ENCODE measurements around the gene AGPS.

The AGPS gene

DNA sequence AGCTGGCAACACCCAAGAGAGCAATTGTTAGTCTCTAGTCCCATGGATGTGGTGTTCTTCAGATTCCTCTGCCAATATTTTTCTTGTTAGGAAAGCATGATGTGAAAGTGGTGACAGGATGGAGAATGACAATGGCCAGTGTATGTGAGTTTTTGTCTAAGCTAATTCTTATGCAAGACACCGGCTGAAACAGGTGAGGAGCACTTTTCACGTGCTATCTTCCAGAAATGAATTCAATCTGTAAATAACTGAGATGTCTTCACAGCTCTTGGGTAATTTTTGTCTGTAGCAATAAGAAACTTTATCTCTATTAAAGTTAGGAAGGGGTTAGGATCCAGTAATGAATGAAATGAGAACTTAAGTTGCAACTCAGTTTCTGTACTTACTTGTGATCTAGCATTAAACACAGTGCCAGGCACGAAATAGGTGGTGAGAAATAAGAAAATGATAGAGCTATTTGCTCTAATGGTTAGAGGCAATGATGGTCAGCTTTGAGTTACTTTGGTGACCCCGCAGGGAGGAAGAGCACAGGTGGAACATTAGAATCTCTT lies 676 bp upstream of the AGPS start:
- DNase-seq (ENCODE audit: low read depth), result no peak
- peak overlapping the region; percentile 68 for H3K4me3 ChIP-seq (ENCODE audit: low read length)
- no peak for TF ChIP-seq CTCF (conservative IDR thresholded peaks at IDR 0.05; ENCODE audit: low read depth, low read length)

DNA sequence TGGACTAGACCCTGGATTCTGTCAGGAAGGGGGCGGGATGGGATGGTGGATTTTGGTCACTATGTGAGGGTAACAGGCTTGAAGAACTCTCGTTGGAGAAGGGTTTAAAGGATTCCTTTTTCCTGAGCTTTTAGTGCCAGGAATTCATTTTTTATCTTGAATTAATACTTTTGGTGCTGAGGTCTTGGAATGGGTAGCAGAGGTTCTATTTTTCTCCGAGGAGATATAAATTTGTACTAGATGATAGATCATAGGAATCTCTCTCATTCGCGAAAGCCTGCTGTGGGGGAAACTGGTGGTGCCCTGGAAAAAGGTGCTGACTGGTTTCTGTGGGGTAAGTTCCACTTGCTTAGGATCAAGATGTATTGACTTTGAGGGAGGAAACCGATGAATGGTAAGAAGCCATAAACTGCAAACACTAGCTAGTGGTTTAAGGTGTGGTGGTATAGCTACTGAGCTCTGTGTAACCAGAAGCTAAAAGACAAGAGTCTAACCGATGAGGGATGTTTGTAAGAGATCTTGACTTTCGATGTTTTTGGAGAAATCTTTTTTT lies 706 bp downstream of the AGPS start:
- TF ChIP-seq CTCF (conservative IDR thresholded peaks at IDR 0.05; ENCODE audit: low read depth, low read length), result no peak
- H3K4me3 ChIP-seq (ENCODE audit: low read length), result peak overlapping the region; percentile 68
- DNase-seq (ENCODE audit: low read depth), result no peak

- H3K4me3 ChIP-seq (ENCODE audit: low read length), result peak overlapping the region; percentile 68
- TF ChIP-seq CTCF (conservative IDR thresholded peaks at IDR 0.05; ENCODE audit: low read depth, low read length), result no peak
- DNase-seq (ENCODE audit: low read depth), result no peak
These were observed 1.4 kb downstream of the AGPS start for GRCh38 chr2:177393824-177394593.

DNA sequence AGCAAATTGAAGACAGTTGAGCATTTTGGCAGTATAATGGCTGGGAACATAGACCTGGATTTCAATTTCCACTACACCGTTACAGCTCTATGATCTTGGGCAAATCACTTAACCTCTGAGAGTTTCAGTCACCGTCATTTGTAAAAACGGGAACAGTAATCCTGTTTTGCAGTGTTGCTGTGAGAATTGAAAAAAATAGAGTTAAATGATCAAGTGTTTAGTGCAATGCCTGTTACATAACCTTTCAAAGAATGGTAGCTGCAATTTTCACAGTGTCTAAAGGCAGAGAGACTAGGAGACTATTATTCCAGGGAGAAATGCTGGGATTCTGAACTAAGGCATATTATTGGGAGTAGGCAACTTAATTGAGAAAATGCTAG lies 2.0 kb downstream of the AGPS start:
- no peak for TF ChIP-seq CTCF (conservative IDR thresholded peaks at IDR 0.05; ENCODE audit: low read depth, low read length)

GRCh38 chr2:177395351-177396065 lies 2.9 kb downstream of the AGPS start:
- DNase-seq (ENCODE audit: low read depth), result no peak
- no peak overlapping the region for H3K4me3 ChIP-seq (ENCODE audit: low read length)
- TF ChIP-seq CTCF (conservative IDR thresholded peaks at IDR 0.05; ENCODE audit: low read depth, low read length), result no peak

More for the DNA sequence above, 2.0 kb downstream of the AGPS start:
- H3K4me3 ChIP-seq (ENCODE audit: low read length), result no peak overlapping the region
- no peak for DNase-seq (ENCODE audit: low read depth)

GRCh38 chr2:177396703-177397460 lies 4.3 kb downstream of the AGPS start:
- H3K4me3 ChIP-seq (ENCODE audit: low read length), result no peak overlapping the region
- DNase-seq (ENCODE audit: low read depth), result peak; percentile 57
- no peak for TF ChIP-seq CTCF (conservative IDR thresholded peaks at IDR 0.05; ENCODE audit: low read depth, low read length)

All from retinal pigment epithelial cell (primary cell).